Stimulated activated CD8-positive, alpha-beta memory T cell treated with anti-CD3 and anti-CD28 coated beads, Interleukin-15, amount 100 ng/mL, for 4 hours (primary cell): ENCODE data around the gene SIDT2.
"Not testable (repeated sequence)": the region's sequence is repeated elsewhere in the genome, so short reads cannot be mapped to it uniquely, and the experiment has no call there.

Experiments
- DNase-seq, 2 donors: peaks; one replicate each; pipeline ENCODE4 v3.0.0-alpha.2; 2020; ENCODE audit warnings: low read depth in 2 of 2

SIDT2 gene

GRCh38 chr11:117178210-117179034, at the start of gene SIDT2:
SIDT2 (plus strand) TSS chr11:117178743; CDS start chr11:117179264, 521 bp downstream.
- DNase-seq, result peak; percentile 77 to 81

GRCh38 chr11:117130396-117130795, 48.1 kb upstream of the SIDT2 start:
- DNase-seq, result not testable (repeated sequence)

GRCh38 chr11:117130879-117131278, 47.7 kb upstream of the SIDT2 start:
- DNase-seq, result no peak

- DNase-seq, result no peak
Measured at GRCh38 chr11:117134431-117134830, 44.1 kb upstream of the SIDT2 start.

- DNase-seq, result not testable (repeated sequence)
Measured at GRCh38 chr11:117134979-117135378, 43.6 kb upstream of the SIDT2 start.

- not testable (repeated sequence) for DNase-seq
Measured at GRCh38 chr11:117137223-117138086, 41.1 kb upstream of the SIDT2 start.

GRCh38 chr11:117143390-117143789, 35.2 kb upstream of the SIDT2 start:
- no peak for DNase-seq

GRCh38 chr11:117143871-117144476, 34.6 kb upstream of the SIDT2 start, which contains the start of gene PAFAH1B2:
PAFAH1B2 (plus strand) TSS chr11:117144287; CDS start chr11:117152448, 8,161 bp downstream.
- DNase-seq, result peak; percentile 88 to 89

- DNase-seq, result no peak
Measured at GRCh38 chr11:117144477-117145392, 33.8 kb upstream of the SIDT2 start.

- no peak for DNase-seq
Measured at GRCh38 chr11:117145393-117145761, 33.2 kb upstream of the SIDT2 start.

- DNase-seq, result no peak
Measured at GRCh38 chr11:117146521-117146920, 32.0 kb upstream of the SIDT2 start.

GRCh38 chr11:117152066-117152465, 26.5 kb upstream of the SIDT2 start:
- DNase-seq, result no peak

GRCh38 chr11:117154468-117154867, 24.1 kb upstream of the SIDT2 start:
- DNase-seq, result no peak

- DNase-seq, result no peak
Measured at GRCh38 chr11:117157507-117157906, 21.0 kb upstream of the SIDT2 start.

- DNase-seq, result no peak
Measured at GRCh38 chr11:117159892-117160291, 18.7 kb upstream of the SIDT2 start.

- no peak for DNase-seq
Measured at GRCh38 chr11:117160826-117161225, 17.7 kb upstream of the SIDT2 start.

- DNase-seq, result no peak
Measured at GRCh38 chr11:117166491-117166890, 12.1 kb upstream of the SIDT2 start.

GRCh38 chr11:117169736-117170135, 8.8 kb upstream of the SIDT2 start:
- DNase-seq, result no peak

GRCh38 chr11:117170210-117170609, 8.3 kb upstream of the SIDT2 start:
- DNase-seq, result no peak

- no peak for DNase-seq
Measured at GRCh38 chr11:117171007-117171403, 7.5 kb upstream of the SIDT2 start.

GRCh38 chr11:117171404-117172061, 7.0 kb upstream of the SIDT2 start:
- DNase-seq, result no peak
